HEK293 (cell line): ENCODE measurements around the gene CCDC3.

Source experiments
- CTCF ChIP-seq: fragments of 450-650 bp; formaldehyde crosslinking; IDR thresholded peaks from 2 replicates; pipeline ENCODE4 v1.5.1; 2016; ENCODE audit warnings: missing biosample characterization, missing genetic modification characterization
- MEIS1 ChIP-seq: sonication (generic); formaldehyde crosslinking; IDR thresholded peaks from 2 replicates; pipeline ENCODE4 v1.8.1; 2022; ENCODE audit warnings: missing genetic modification reagents, mild to moderate bottlenecking, borderline replicate concordance
- ZBTB7A ChIP-seq: fragments of 450-650 bp; formaldehyde crosslinking; IDR thresholded peaks from 2 replicates; pipeline ENCODE4 v1.5.1; 2016; ENCODE audit warnings: low read depth, missing biosample characterization, missing genetic modification characterization
- ZNF776 ChIP-seq: fragments of 450-650 bp; formaldehyde crosslinking; IDR thresholded peaks from 2 replicates; pipeline ENCODE4 v1.5.0; 2017; ENCODE audit warnings: missing biosample characterization, missing genetic modification characterization, borderline replicate concordance

- TF ChIP-seq ZNF776 (tag by site-specific recombination) (no peak), CTCF (tag by site-specific recombination) (no peak), ZBTB7A (tag by site-specific recombination) (no peak), MEIS1 (CRISPR knock-in tag) (no peak)
Observed at GRCh38 chr10:13043520-13043919, 42.0 kb upstream of the CCDC3 start.
